H9 (cell line): ENCODE data around the gene RRP15. TPM values are rescaled to one million over a fixed set of nuclear protein-coding genes. Genes with fewer than 3 reads are reported as not detected.

Source experiments
- DNase-seq: peaks from one replicate; pipeline ENCODE4 v3.0.0-alpha.2; 2017
- H2AFZ ChIP-seq: one replicate; pipeline ENCODE4 v1.6.1; 2013; ENCODE audit warnings: mild to moderate bottlenecking, low read length, control low read depth, moderate library complexity
- H2AK5ac ChIP-seq: 2 replicates; pipeline ENCODE4 v1.6.1; 2013; ENCODE audit warnings: low read length, control low read depth, mixed read lengths; ENCODE audit not compliant: insufficient read length
- H2BK120ac ChIP-seq: one replicate; pipeline ENCODE4 v1.6.1; 2013; ENCODE audit warnings: low read depth, mild to moderate bottlenecking, low read length, control low read depth, inconsistent platforms; ENCODE audit not compliant: poor library complexity, severe bottlenecking
- H2BK12ac ChIP-seq: 2 replicates; pipeline ENCODE4 v1.6.1; 2013; ENCODE audit warnings: low read length, control low read depth, mixed read lengths, low read depth; ENCODE audit not compliant: insufficient read length
- H2BK15ac ChIP-seq: 2 replicates; pipeline ENCODE4 v1.6.1; 2013; ENCODE audit warnings: low read depth, low read length, control low read depth
- H2BK20ac ChIP-seq: one replicate; pipeline ENCODE4 v1.6.1; 2013; ENCODE audit warnings: low read depth, mild to moderate bottlenecking, low read length, control low read depth, inconsistent platforms; ENCODE audit not compliant: poor library complexity, severe bottlenecking
- H2BK5ac ChIP-seq: 2 replicates; pipeline ENCODE4 v1.6.1; 2013; ENCODE audit warnings: low read length, control low read depth, mixed read lengths; ENCODE audit not compliant: insufficient read length
- H3K14ac ChIP-seq: 2 replicates; pipeline ENCODE4 v1.6.1; 2013; ENCODE audit warnings: low read length, control low read depth; ENCODE audit not compliant: insufficient read depth
- H3K18ac ChIP-seq: 2 replicates; pipeline ENCODE4 v1.6.1; 2013; ENCODE audit warnings: low read depth, mild to moderate bottlenecking, mixed read lengths, low read length, control low read depth; ENCODE audit not compliant: insufficient read length
- H3K23ac ChIP-seq: 2 replicates; pipeline ENCODE4 v1.6.1; 2013; ENCODE audit warnings: low read length, control low read depth, mixed read lengths, low read depth; ENCODE audit not compliant: insufficient read length
- H3K23me2 ChIP-seq: 2 replicates; pipeline ENCODE4 v1.6.1; 2013; ENCODE audit warnings: low read depth, mild to moderate bottlenecking, mixed read lengths, low read length, control low read depth; ENCODE audit not compliant: insufficient read length, poor library complexity, severe bottlenecking
- H3K27ac ChIP-seq: 2 replicates; pipeline ENCODE4 v1.5.1; 2013; ENCODE audit warnings: low read length, control low read depth, mixed read lengths, low read depth; ENCODE audit not compliant: insufficient read length
- H3K27me3 ChIP-seq: 2 replicates; pipeline ENCODE4 v1.6.1; 2013; ENCODE audit warnings: low read length, control low read depth, inconsistent platforms; ENCODE audit not compliant: insufficient read depth
- H3K4ac ChIP-seq: 2 replicates; pipeline ENCODE4 v1.6.1; 2013; ENCODE audit warnings: low read depth, mild to moderate bottlenecking, control low read depth, inconsistent platforms, low read length, moderate library complexity
- H3K4me1 ChIP-seq: 2 replicates; pipeline ENCODE4 v1.6.1; 2013; ENCODE audit warnings: low read length, control low read depth, inconsistent platforms; ENCODE audit not compliant: insufficient read depth
- H3K4me2 ChIP-seq: 2 replicates; pipeline ENCODE4 v1.6.1; 2013; ENCODE audit warnings: low read length, control low read depth, mixed read lengths; ENCODE audit not compliant: insufficient read length, insufficient read depth
- H3K56ac ChIP-seq: 2 replicates; pipeline ENCODE4 v1.6.1; 2013; ENCODE audit warnings: low read depth, mild to moderate bottlenecking, mixed read lengths, low read length, control low read depth; ENCODE audit not compliant: insufficient read length
- H3K79me1 ChIP-seq: 2 replicates; pipeline ENCODE4 v1.6.1; 2013; ENCODE audit warnings: low read depth, mild to moderate bottlenecking, moderate library complexity, low read length, control low read depth, inconsistent platforms; ENCODE audit not compliant: insufficient read depth, poor library complexity, severe bottlenecking
- H3K79me2 ChIP-seq: 2 replicates; pipeline ENCODE4 v1.6.1; 2013; ENCODE audit warnings: low read length, control low read depth, inconsistent platforms; ENCODE audit not compliant: insufficient read depth
- H3K9ac ChIP-seq: 2 replicates; pipeline ENCODE4 v1.6.1; 2013; ENCODE audit warnings: low read length, control low read depth, mixed read lengths; ENCODE audit not compliant: insufficient read length; ENCODE audit errors: extremely low read depth
- H3K9me3 ChIP-seq: one replicate; pipeline ENCODE4 v1.6.1; 2013; ENCODE audit warnings: low read depth, low read length, inconsistent platforms; ENCODE audit not compliant: control insufficient read depth
- H3T11ph ChIP-seq: one replicate; pipeline ENCODE4 v1.6.1; 2013; ENCODE audit warnings: mild to moderate bottlenecking, low read length, control low read depth, inconsistent platforms
- H4K20me1 ChIP-seq: one replicate; pipeline ENCODE4 v1.6.1; 2013; ENCODE audit not compliant: control insufficient read depth, insufficient read length, insufficient read depth
- H4K5ac ChIP-seq: 2 replicates; pipeline ENCODE4 v1.6.1; 2013; ENCODE audit warnings: low read depth, mild to moderate bottlenecking, mixed read lengths, low read length, control low read depth; ENCODE audit not compliant: insufficient read length
- H4K8ac ChIP-seq: replicated peaks from 2 replicates; pipeline ENCODE4 v1.6.1; 2013; ENCODE audit warnings: low read length, control low read depth, mixed read lengths, low read depth; ENCODE audit not compliant: insufficient read length
- H4K91ac ChIP-seq: 2 replicates; pipeline ENCODE4 v1.6.1; 2013; ENCODE audit warnings: low read depth, mild to moderate bottlenecking, moderate library complexity, mixed read lengths, low read length, control low read depth; ENCODE audit not compliant: insufficient read length
- H3K27ac Mint-ChIP-seq, 3 experiments: 2 replicates in 2 of 3; 3 replicates in 1 of 3; pipeline ENCODE4 v1.8.0; 2020 to 2021; ENCODE audit warnings: mixed read lengths in 3 of 3, mild to moderate bottlenecking in 1 of 3, moderate library complexity in 1 of 3
- H3K27me3 Mint-ChIP-seq: 2 replicates; pipeline ENCODE4 v1.8.0; 2021; ENCODE audit warnings: low read depth, mild to moderate bottlenecking, moderate library complexity, mixed read lengths
- H3K36me3 Mint-ChIP-seq, 3 experiments: 2 replicates in 2 of 3; 3 replicates in 1 of 3; pipeline ENCODE4 v1.8.0; 2020 to 2021; ENCODE audit warnings: low read depth in 3 of 3, mixed read lengths in 3 of 3; ENCODE audit not compliant: insufficient read depth in 1 of 3
- H3K4me1 Mint-ChIP-seq, 2 experiments: 2 replicates each; pipeline ENCODE4 v1.8.0; 2020; ENCODE audit warnings: mixed read lengths in 2 of 2
- H3K4me3 Mint-ChIP-seq, 2 experiments: 2 replicates in 1 of 2; 3 replicates in 1 of 2; pipeline ENCODE4 v1.8.0; 2020 to 2021; ENCODE audit warnings: mild to moderate bottlenecking in 2 of 2, mixed read lengths in 2 of 2, moderate library complexity in 1 of 2
- H3K9me3 Mint-ChIP-seq, 2 experiments: 2 replicates in 1 of 2; 3 replicates in 1 of 2; pipeline ENCODE4 v1.8.0; 2020; ENCODE audit warnings: mild to moderate bottlenecking in 2 of 2, mixed read lengths in 2 of 2, moderate library complexity in 1 of 2
- CTCF ChIP-seq: fragments of 200-600 bp; sonication (generic); conservative IDR thresholded peaks from 3 replicates; pipeline ENCODE4 v1.8.0; 2021; ENCODE audit warnings: antibody characterized with exemption, mild to moderate bottlenecking
- WGBS: extraction: QIAGEN DNeasy Blood & Tissue Kit; methylation state at CpG from one replicate; pipeline ENCODE4 v1.1.7; 2013; ENCODE audit warnings: missing lambda C conversion rate, low lambda C conversion rate, mixed read lengths; ENCODE audit not compliant: insufficient read length; ENCODE audit errors: extremely low coverage; 5-methylcytosine and 5-hydroxymethylcytosine counted together
- total RNA-seq: library from RNA; stranded (reverse); gene quantifications from 2 replicates; pipeline ENCODE4 v1.2.1, GENCODE V29; 2021

The RRP15 gene
- total RNA-seq, 1 experiment from 2014 or later, result 48.7 TPM

GRCh38 chr1:218272366-218272765 is 12.7 kb upstream of the RRP15 start:
- Histone ChIP-seq H3K56ac (no peak overlapping the region), H3K23me2 (no peaks in the 10 kb centered on the region), H4K8ac (no peak overlapping the region), H4K91ac (no peak overlapping the region), H4K5ac (no peak overlapping the region), H3K9ac (no peak overlapping the region), H3K27ac (no peak overlapping the region), H3K18ac (no peak overlapping the region), H3K23ac (no peak overlapping the region), H3K4ac (no peak overlapping the region), H2AK5ac (no peak overlapping the region), H3K79me1 (no peaks in the 10 kb centered on the region), H3K27me3 (no peaks in the 10 kb centered on the region), H3K79me2 (no peaks in the 10 kb centered on the region), H2BK20ac (no peak overlapping the region), H2BK120ac (no peak overlapping the region), H3K4me2 (no peak overlapping the region), H2BK5ac (no peak overlapping the region), H3T11ph (no peak overlapping the region), H2BK12ac (no peak overlapping the region), H4K20me1 (no peaks in the 10 kb centered on the region), H3K14ac (no peak overlapping the region), H3K9me3 (no peaks in the 10 kb centered on the region), H2AFZ (no peak overlapping the region), H3K4me1 (no peaks in the 10 kb centered on the region), H2BK15ac (no peak overlapping the region)
- WGBS, result no CpG with 5 or more reads among the region's 6 CpGs
- Mint-ChIP-seq H3K27me3 (no peaks in the 10 kb centered on the region), H3K27ac (no peak overlapping the region; a peak in 1 of 7 replicates), H3K4me3 (no peak overlapping the region), H3K36me3 (no peaks in the 10 kb centered on the region), H3K4me1 (0 out of 4 replicates have a peak, but pooled peaks cover 0 to 2% of the 10 kb centered on the region in 2 experiments), H3K9me3 (no peaks in the 10 kb centered on the region)
- no peak for DNase-seq
- no peak for TF ChIP-seq CTCF
